Neural cell (in vitro differentiated cells): ENCODE measurements around the gene DIS3L2. TPM values are rescaled to one million over a fixed set of nuclear protein-coding genes. Genes with fewer than 3 reads are reported as not detected.

ENCODE experiments used
- H2AFZ ChIP-seq: fragments of 200-600, 300-800 bp; sonication (generic), shearing (Covaris generic); 2 replicates; pipeline ENCODE4 v1.6.0; 2014; ENCODE audit warnings: low read depth, mild to moderate bottlenecking, antibody characterized with exemption, low read length, moderate library complexity
- H3F3A ChIP-seq: fragments of 200-600 bp; shearing (Covaris generic); 2 replicates; pipeline ENCODE4 v1.6.1; 2016; ENCODE audit warnings: mild to moderate bottlenecking, moderate library complexity, mixed read lengths, antibody characterized with exemption, low read length; ENCODE audit not compliant: insufficient read depth, poor library complexity, severe bottlenecking
- H3K27ac ChIP-seq: fragments of 200-600, 300-800 bp; sonication (generic), shearing (Covaris generic); 2 replicates; pipeline ENCODE4 v1.5.1; 2014; ENCODE audit warnings: mild to moderate bottlenecking, low read length, moderate library complexity
- H3K27me3 ChIP-seq: fragments of 300-800, 200-600 bp; sonication (generic), shearing (Covaris generic); 2 replicates; pipeline ENCODE4 v1.6.0; 2014; ENCODE audit warnings: mild to moderate bottlenecking, low read depth, low read length, moderate library complexity; ENCODE audit not compliant: insufficient read depth
- H3K36me3 ChIP-seq: fragments of 300-800, 200-600 bp; sonication (generic), shearing (Covaris generic); 2 replicates; pipeline ENCODE4 v1.5.1; 2014; ENCODE audit warnings: mild to moderate bottlenecking, antibody characterized with exemption, low read length, moderate library complexity; ENCODE audit not compliant: insufficient read depth
- H3K4me2 ChIP-seq: fragments of 300-800, 200-600 bp; sonication (generic), shearing (Covaris generic); 2 replicates; pipeline ENCODE4 v1.6.0; 2014; ENCODE audit warnings: mild to moderate bottlenecking, low read length
- H3K4me3 ChIP-seq: fragments of 300-800, 200-600 bp; sonication (generic), shearing (Covaris generic); 2 replicates; pipeline ENCODE4 v1.5.1; 2014; ENCODE audit warnings: mild to moderate bottlenecking, low read length, moderate library complexity
- H3K79me2 ChIP-seq: fragments of 200-600 bp; shearing (Covaris generic); replicated peaks from 2 replicates; pipeline ENCODE4 v1.6.0; 2014; ENCODE audit warnings: mild to moderate bottlenecking, low read length, moderate library complexity; ENCODE audit not compliant: insufficient read depth
- H3K9ac ChIP-seq: fragments of 300-800, 200-600 bp; sonication (generic), shearing (Covaris generic); 2 replicates; pipeline ENCODE4 v1.6.1; 2016; ENCODE audit warnings: mild to moderate bottlenecking, low read length, mixed read lengths
- H3K9me2 ChIP-seq: fragments of 200-600 bp; shearing (Covaris generic); 2 replicates; pipeline ENCODE4 v1.6.1; 2016; ENCODE audit warnings: mild to moderate bottlenecking, low read length, mixed read lengths; ENCODE audit not compliant: insufficient read depth
- H3K9me3 ChIP-seq: fragments of 200-600, 300-800 bp; sonication (generic), shearing (Covaris generic); 2 replicates; pipeline ENCODE4 v1.6.1; 2016; ENCODE audit warnings: mild to moderate bottlenecking, mixed run types, low read length, moderate library complexity, mixed read lengths
- H4K20me1 ChIP-seq: fragments of 200-600 bp; shearing (Covaris generic); 2 replicates; pipeline ENCODE4 v1.6.1; 2016; ENCODE audit warnings: mild to moderate bottlenecking, mixed run types; ENCODE audit not compliant: insufficient read depth
- CTCF ChIP-seq: fragments of 450-650 bp; IDR thresholded peaks from 2 replicates; pipeline ENCODE4 v1.5.1; 2014; ENCODE audit warnings: antibody characterized with exemption, mild to moderate bottlenecking, moderate library complexity; ENCODE audit not compliant: poor library complexity, severe bottlenecking
- EP300 ChIP-seq: fragments of 450-650 bp; conservative IDR thresholded peaks from 2 replicates; pipeline ENCODE4 v1.6.1; 2014; ENCODE audit warnings: antibody characterized with exemption, mild to moderate bottlenecking, moderate library complexity; ENCODE audit not compliant: poor library complexity, severe bottlenecking
- EZH2 ChIP-seq: fragments of 200-600, 300-800 bp; shearing (Covaris generic), sonication (generic); IDR thresholded peaks from 2 replicates; pipeline ENCODE4 v1.6.1; 2014; ENCODE audit warnings: antibody characterized with exemption, low read length, borderline replicate concordance, mild to moderate bottlenecking; ENCODE audit not compliant: insufficient read depth, poor library complexity, severe bottlenecking
- MXI1 ChIP-seq: fragments of 450-650 bp; conservative IDR thresholded peaks from 2 replicates; pipeline ENCODE4 v1.6.1; 2014; ENCODE audit warnings: antibody characterized with exemption, mild to moderate bottlenecking; ENCODE audit not compliant: poor library complexity, severe bottlenecking
- POLR2AphosphoS5 ChIP-seq: IDR thresholded peaks from 2 replicates; pipeline ENCODE4 v1.6.1; 2012
- RAD21 ChIP-seq: fragments of 450-650 bp; conservative IDR thresholded peaks from 2 replicates; pipeline ENCODE4 v1.6.1; 2014; ENCODE audit warnings: antibody characterized with exemption, mild to moderate bottlenecking, moderate library complexity
- SMC3 ChIP-seq: fragments of 450-650 bp; conservative IDR thresholded peaks from 2 replicates; pipeline ENCODE4 v1.6.1; 2014; ENCODE audit warnings: antibody characterized with exemption, mild to moderate bottlenecking, moderate library complexity; ENCODE audit not compliant: poor library complexity
- TAF1 ChIP-seq: IDR thresholded peaks from 2 replicates; pipeline ENCODE4 v1.6.1; 2012; ENCODE audit warnings: low read depth
- polyA plus RNA-seq: library from polyadenylated mRNA; depleted of rRNA; stranded (reverse); fragments of >200 nt; gene quantifications from 2 replicates; pipeline ENCODE4 v1.2.3, GENCODE V29; 2014
- TF ChIP-seq, protein P1 (sequence below): IDR thresholded peaks from 2 replicates; pipeline ENCODE4 v1.6.1; 2012; ENCODE audit warnings: borderline replicate concordance

The DIS3L2 gene
- polyA plus RNA-seq, 1 donor from 2014 or later, result 20.0 TPM

- no peak overlapping the region for H3K4me2 ChIP-seq
- H4K20me1 ChIP-seq, result no peaks in the 10 kb centered on the region
- TF ChIP-seq RAD21 (no peak), EP300 (no peak), POLR2AphosphoS5 (no peak), MXI1 (no peak), CTCF (no peak), TAF1 (no peak), SMC3 (no peak), EZH2 (no peak)
- TF ChIP-seq, protein P1, sequence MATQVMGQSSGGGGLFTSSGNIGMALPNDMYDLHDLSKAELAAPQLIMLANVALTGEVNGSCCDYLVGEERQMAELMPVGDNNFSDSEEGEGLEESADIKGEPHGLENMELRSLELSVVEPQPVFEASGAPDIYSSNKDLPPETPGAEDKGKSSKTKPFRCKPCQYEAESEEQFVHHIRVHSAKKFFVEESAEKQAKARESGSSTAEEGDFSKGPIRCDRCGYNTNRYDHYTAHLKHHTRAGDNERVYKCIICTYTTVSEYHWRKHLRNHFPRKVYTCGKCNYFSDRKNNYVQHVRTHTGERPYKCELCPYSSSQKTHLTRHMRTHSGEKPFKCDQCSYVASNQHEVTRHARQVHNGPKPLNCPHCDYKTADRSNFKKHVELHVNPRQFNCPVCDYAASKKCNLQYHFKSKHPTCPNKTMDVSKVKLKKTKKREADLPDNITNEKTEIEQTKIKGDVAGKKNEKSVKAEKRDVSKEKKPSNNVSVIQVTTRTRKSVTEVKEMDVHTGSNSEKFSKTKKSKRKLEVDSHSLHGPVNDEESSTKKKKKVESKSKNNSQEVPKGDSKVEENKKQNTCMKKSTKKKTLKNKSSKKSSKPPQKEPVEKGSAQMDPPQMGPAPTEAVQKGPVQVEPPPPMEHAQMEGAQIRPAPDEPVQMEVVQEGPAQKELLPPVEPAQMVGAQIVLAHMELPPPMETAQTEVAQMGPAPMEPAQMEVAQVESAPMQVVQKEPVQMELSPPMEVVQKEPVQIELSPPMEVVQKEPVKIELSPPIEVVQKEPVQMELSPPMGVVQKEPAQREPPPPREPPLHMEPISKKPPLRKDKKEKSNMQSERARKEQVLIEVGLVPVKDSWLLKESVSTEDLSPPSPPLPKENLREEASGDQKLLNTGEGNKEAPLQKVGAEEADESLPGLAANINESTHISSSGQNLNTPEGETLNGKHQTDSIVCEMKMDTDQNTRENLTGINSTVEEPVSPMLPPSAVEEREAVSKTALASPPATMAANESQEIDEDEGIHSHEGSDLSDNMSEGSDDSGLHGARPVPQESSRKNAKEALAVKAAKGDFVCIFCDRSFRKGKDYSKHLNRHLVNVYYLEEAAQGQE, result no peak
- no peak overlapping the region for H3K9ac ChIP-seq
- no peak overlapping the region for H2AFZ ChIP-seq
- no peaks in the 10 kb centered on the region for H3K36me3 ChIP-seq
- H3F3A ChIP-seq, result no peaks in the 10 kb centered on the region
- H3K4me3 ChIP-seq, result no peak overlapping the region
- no peaks in the 10 kb centered on the region for H3K79me2 ChIP-seq
- H3K27ac ChIP-seq, result no peak overlapping the region
- H3K9me2 ChIP-seq, result no peaks in the 10 kb centered on the region
- H3K9me3 ChIP-seq, result no peaks in the 10 kb centered on the region
- no peaks in the 10 kb centered on the region for H3K27me3 ChIP-seq
Observed at GRCh38 chr2:232132181-232132580, 170.7 kb downstream of the DIS3L2 start.

- no peaks in the 10 kb centered on the region for H3K79me2 ChIP-seq
- H3K27ac ChIP-seq, result no peak overlapping the region
- H3K27me3 ChIP-seq, result no peaks in the 10 kb centered on the region
- H4K20me1 ChIP-seq, result no peaks in the 10 kb centered on the region
- no peak overlapping the region for H3K9ac ChIP-seq
- TF ChIP-seq EP300, result no peak
- no peak for TF ChIP-seq TAF1
- TF ChIP-seq EZH2, result no peak
- no peak for TF ChIP-seq CTCF
- no peak for TF ChIP-seq MXI1
- no peak for TF ChIP-seq SMC3
- no peak for TF ChIP-seq RAD21
- no peak for TF ChIP-seq POLR2AphosphoS5
- TF ChIP-seq, protein P1, result no peak
- no peaks in the 10 kb centered on the region for H3K9me2 ChIP-seq
- H3K9me3 ChIP-seq, result no peaks in the 10 kb centered on the region
- no peak overlapping the region for H2AFZ ChIP-seq
- H3K36me3 ChIP-seq, result no peaks in the 10 kb centered on the region
- H3K4me3 ChIP-seq, result no peak overlapping the region
- H3F3A ChIP-seq, result no peaks in the 10 kb centered on the region
- no peak overlapping the region for H3K4me2 ChIP-seq
Observed at GRCh38 chr2:232133078-232133477, 171.6 kb downstream of the DIS3L2 start.
